IgD-negative memory B cell (primary cell): Measurements from ENCODE around the gene PDE6G. TPM values are rescaled to one million over a fixed set of nuclear protein-coding genes. Genes with fewer than 3 reads are reported as not detected.
"Not testable (repeated sequence)": the region's sequence is repeated elsewhere in the genome, so short reads cannot be mapped to it uniquely, and the experiment has no call there.

ENCODE experiments used
- H3K27ac Mint-ChIP-seq, 3 donors: one replicate each; pipeline ENCODE4 v1.8.0; 2020 to 2022; ENCODE audit warnings: mild to moderate bottlenecking in 3 of 3, mixed read lengths in 3 of 3, moderate library complexity in 1 of 3
- H3K27me3 Mint-ChIP-seq: one replicate; pipeline ENCODE4 v1.8.0; 2021; ENCODE audit warnings: mixed read lengths
- H3K36me3 Mint-ChIP-seq: one replicate; pipeline ENCODE4 v1.8.0; 2020; ENCODE audit warnings: mild to moderate bottlenecking, mixed read lengths
- H3K4me1 Mint-ChIP-seq, 3 donors: one replicate each; pipeline ENCODE4 v1.8.0; 2020 to 2022; ENCODE audit warnings: mixed read lengths in 3 of 3, mild to moderate bottlenecking in 1 of 3
- H3K4me3 Mint-ChIP-seq, 4 donors: one replicate each; pipeline ENCODE4 v1.8.0; 2020 to 2022; ENCODE audit warnings: mild to moderate bottlenecking in 4 of 4, mixed read lengths in 4 of 4, moderate library complexity in 3 of 4
- H3K9me3 Mint-ChIP-seq, 3 donors: one replicate each; pipeline ENCODE4 v1.8.0; 2020 to 2021; ENCODE audit warnings: mixed read lengths in 3 of 3, mild to moderate bottlenecking in 1 of 3
- polyA plus RNA-seq: library from polyadenylated mRNA; unstranded; fragments of 300-500 nt; fragmentation: Illumina TruSeq; gene quantifications from one replicate; pipeline ENCODE4 v1.2.3, GENCODE V29; 2021

Gene PDE6G
- polyA plus RNA-seq, 1 donor from 2014 or later, result 1.5 TPM

GRCh38 chr17:81680150-81680549 lies 23.8 kb upstream of the PDE6G start:
- Mint-ChIP-seq H3K4me1 (peaks cover 14 to 20% (median 16%) of the 10 kb centered on the region in 3 donors), H3K27me3 (no peaks in the 10 kb centered on the region), H3K36me3 (no peaks in the 10 kb centered on the region), H3K27ac (peak overlapping the region in 1 of 3 donors; percentile 79), H3K4me3 (peak overlapping the region in 1 of 4 donors; percentile 80), H3K9me3 (no peaks in the 10 kb centered on the region)

- H3K9me3 Mint-ChIP-seq, result no peaks in the 10 kb centered on the region
- no peak overlapping the region for H3K27ac Mint-ChIP-seq
- peak overlapping the region in 1 of 4 donors; percentile 22 for H3K4me3 Mint-ChIP-seq
- H3K27me3 Mint-ChIP-seq, result no peaks in the 10 kb centered on the region
- H3K4me1 Mint-ChIP-seq, result peaks cover 2 to 4% (median 4%) of the 10 kb centered on the region in 3 donors
- no peaks in the 10 kb centered on the region for H3K36me3 Mint-ChIP-seq
Observed at GRCh38 chr17:81676906-81677305, 20.6 kb upstream of the PDE6G start.

DNA sequence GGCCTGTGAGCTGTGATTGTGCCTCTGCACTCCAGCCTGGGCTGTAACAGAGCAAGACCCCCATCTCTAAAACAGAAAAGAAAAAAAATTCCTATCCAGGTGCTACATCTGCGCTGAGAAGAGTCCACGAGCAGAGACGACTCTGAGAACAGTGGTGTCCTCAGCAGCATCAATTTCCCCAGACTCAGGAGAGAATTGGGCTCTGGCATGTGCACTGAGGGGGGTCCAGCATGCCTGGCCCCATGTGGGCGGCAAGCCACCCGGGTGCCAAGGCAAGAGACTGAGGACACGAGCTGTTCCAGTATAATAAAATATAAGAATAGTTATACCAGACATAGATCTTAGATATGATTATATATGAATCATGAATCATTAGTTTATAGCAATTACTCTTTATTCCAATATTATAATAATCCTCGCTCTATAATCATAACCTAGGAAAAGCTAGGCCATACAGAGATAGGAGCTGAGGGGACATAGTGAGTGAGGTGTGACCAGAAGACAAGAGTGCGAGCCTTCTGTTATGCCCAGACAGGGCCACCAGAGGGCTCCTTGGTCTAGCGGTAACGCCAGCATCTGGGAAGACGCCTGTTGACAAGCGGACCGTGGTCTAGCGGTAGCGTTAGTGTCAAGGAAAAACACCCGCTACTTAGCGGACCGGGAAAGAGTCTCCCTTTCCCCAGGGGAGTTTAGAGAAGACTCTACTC lies 19.3 kb upstream of the PDE6G start:
- H3K4me3 Mint-ChIP-seq, result peak overlapping the region in 2 of 4 donors; percentile 60 to 71
- H3K4me1 Mint-ChIP-seq, H3K36me3 Mint-ChIP-seq, H3K9me3 Mint-ChIP-seq, H3K27me3 Mint-ChIP-seq: not testable (repeated sequence)
- H3K27ac Mint-ChIP-seq, result peak overlapping the region in 2 of 3 donors; percentile 7 to 63

- H3K4me3 Mint-ChIP-seq, result no peak overlapping the region
- H3K36me3 Mint-ChIP-seq, result no peaks in the 10 kb centered on the region
- peaks cover 0 to 4% (median 2%) of the 10 kb centered on the region in 3 donors for H3K4me1 Mint-ChIP-seq
- H3K27me3 Mint-ChIP-seq, result no peaks in the 10 kb centered on the region
- H3K9me3 Mint-ChIP-seq, result no peaks in the 10 kb centered on the region
- H3K27ac Mint-ChIP-seq, result peak overlapping the region in 1 of 3 donors; percentile 71
Observed at GRCh38 chr17:81673561-81674258, 17.4 kb upstream of the PDE6G start.

GRCh38 chr17:81672954-81673353 lies 16.6 kb upstream of the PDE6G start:
- Mint-ChIP-seq H3K4me3 (no peak overlapping the region), H3K27ac (no peak overlapping the region), H3K36me3 (no peaks in the 10 kb centered on the region), H3K9me3 (no peaks in the 10 kb centered on the region), H3K27me3 (no peaks in the 10 kb centered on the region), H3K4me1 (peaks cover 1 to 8% (median 4%) of the 10 kb centered on the region in 3 donors)

GRCh38 chr17:81672504-81672903 lies 16.2 kb upstream of the PDE6G start:
- H3K4me3 Mint-ChIP-seq, result no peak overlapping the region
- no peaks in the 10 kb centered on the region for H3K9me3 Mint-ChIP-seq
- no peaks in the 10 kb centered on the region for H3K36me3 Mint-ChIP-seq
- peaks cover 6 to 12% (median 6%) of the 10 kb centered on the region in 3 donors for H3K4me1 Mint-ChIP-seq
- no peaks in the 10 kb centered on the region for H3K27me3 Mint-ChIP-seq
- H3K27ac Mint-ChIP-seq, result no peak overlapping the region

GRCh38 chr17:81667754-81668153 lies 11.4 kb upstream of the PDE6G start:
- Mint-ChIP-seq H3K4me1 (peaks cover 9 to 20% (median 16%) of the 10 kb centered on the region in 3 donors), H3K27me3 (no peaks in the 10 kb centered on the region), H3K27ac (peak overlapping the region in 2 of 3 donors; percentile 73 to 77), H3K4me3 (peak overlapping the region; percentile 92 to 97 (median 96)), H3K9me3 (no peaks in the 10 kb centered on the region), H3K36me3 (no peaks in the 10 kb centered on the region)

- Mint-ChIP-seq H3K4me1 (peaks cover 9 to 20% (median 16%) of the 10 kb centered on the region in 3 donors), H3K36me3 (no peaks in the 10 kb centered on the region), H3K9me3 (no peaks in the 10 kb centered on the region), H3K4me3 (peak within 1 kb of the TSS; percentile 92 to 97 (median 96)), H3K27ac (peak within 1 kb of the TSS; percentile 93 to 97 (median 96)), H3K27me3 (no peaks in the 10 kb centered on the region)
Observed at GRCh38 chr17:81666342-81667191, 10.2 kb upstream of the PDE6G start, which contains the start of the genes CCDC137 and OXLD1. Gene CCDC137 (plus strand): TSS chr17:81666737. CDS start chr17:81666767, 30 bp downstream. Gene OXLD1 (minus strand): TSS chr17:81666605. CDS start chr17:81666577, 28 bp downstream.

DNA sequence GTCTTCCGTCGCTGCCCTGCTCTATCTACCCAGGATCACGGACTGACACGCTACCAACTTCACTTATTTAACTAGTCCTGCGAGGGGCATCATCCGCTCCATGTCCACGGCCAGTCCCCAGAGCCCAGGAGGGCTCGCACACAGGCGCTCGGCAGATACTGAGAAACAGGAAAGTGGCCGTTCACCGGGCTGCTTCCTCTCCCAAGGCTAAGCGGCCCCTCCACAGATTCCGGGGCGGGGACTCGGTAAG lies 9.7 kb upstream of the PDE6G start:
- peak overlapping the region; percentile 93 to 97 (median 96) for H3K27ac Mint-ChIP-seq
- H3K4me1 Mint-ChIP-seq, result peaks cover 9 to 20% (median 16%) of the 10 kb centered on the region in 3 donors

DNA sequence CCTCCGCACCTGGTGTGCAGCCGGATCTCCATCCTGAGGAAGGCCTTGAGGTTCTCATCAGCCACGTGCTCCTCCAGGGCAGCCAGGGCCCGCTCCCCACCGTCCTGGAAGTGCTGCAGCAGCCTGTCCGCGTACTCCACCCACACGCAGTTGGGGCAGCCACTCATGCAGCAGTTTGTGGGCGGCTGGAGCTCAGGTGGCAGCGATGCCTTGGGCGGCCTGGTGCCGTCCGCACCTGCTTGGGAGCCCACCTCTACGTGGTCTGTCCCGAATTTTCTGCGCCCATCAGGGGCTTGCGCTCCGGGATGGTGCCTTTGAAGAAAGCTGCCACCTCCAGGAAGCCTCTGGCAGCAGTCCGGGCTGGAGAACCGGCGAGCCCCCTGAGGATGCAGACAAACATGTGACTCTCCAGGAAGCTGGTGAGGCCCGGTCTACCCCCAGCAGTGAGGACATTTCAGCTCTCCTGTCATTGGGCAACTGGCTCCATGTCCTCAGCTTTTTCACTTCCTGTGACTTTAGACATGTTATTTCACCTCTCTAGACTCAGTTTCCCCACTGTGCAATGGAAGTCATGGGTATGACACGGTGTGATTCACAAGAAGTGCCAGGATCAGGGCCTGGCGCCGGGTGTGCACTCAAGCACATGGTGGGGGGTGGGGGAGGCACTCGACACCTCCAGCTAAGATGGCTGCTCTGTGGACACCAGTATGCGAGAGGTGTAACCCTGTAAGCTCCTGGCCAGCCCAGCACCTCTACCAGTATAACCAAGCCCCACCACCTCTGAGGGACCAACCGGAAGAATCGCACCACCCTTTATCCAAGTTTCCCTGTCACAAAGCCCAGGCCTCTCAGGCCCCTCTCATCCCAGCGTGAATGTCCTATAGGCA lies 9.1 kb upstream of the PDE6G start:
- peak overlapping the region; percentile 92 to 97 (median 94) for H3K4me3 Mint-ChIP-seq
- H3K27ac Mint-ChIP-seq, result peak overlapping the region; percentile 93 to 97 (median 96)
- H3K4me1 Mint-ChIP-seq, result peaks cover 9 to 20% (median 16%) of the 10 kb centered on the region in 3 donors
- no peaks in the 10 kb centered on the region for H3K9me3 Mint-ChIP-seq
- no peaks in the 10 kb centered on the region for H3K27me3 Mint-ChIP-seq
- H3K36me3 Mint-ChIP-seq, result no peaks in the 10 kb centered on the region

More for the DNA sequence above, 9.7 kb upstream of the PDE6G start:
- no peaks in the 10 kb centered on the region for H3K27me3 Mint-ChIP-seq
- H3K9me3 Mint-ChIP-seq, result no peaks in the 10 kb centered on the region
- H3K36me3 Mint-ChIP-seq, result no peaks in the 10 kb centered on the region
- H3K4me3 Mint-ChIP-seq, result peak overlapping the region; percentile 92 to 97 (median 94)

- no peak overlapping the region for H3K27ac Mint-ChIP-seq
- H3K4me1 Mint-ChIP-seq, result peaks cover 9 to 20% (median 16%) of the 10 kb centered on the region in 3 donors
- H3K4me3 Mint-ChIP-seq, result peak overlapping the region in 3 of 4 donors; percentile 8 to 23 (median 12)
- no peaks in the 10 kb centered on the region for H3K36me3 Mint-ChIP-seq
- no peaks in the 10 kb centered on the region for H3K27me3 Mint-ChIP-seq
- H3K9me3 Mint-ChIP-seq, result no peaks in the 10 kb centered on the region
Observed at GRCh38 chr17:81664051-81664470, 7.7 kb upstream of the PDE6G start.

GRCh38 chr17:81662002-81662401 lies 5.7 kb upstream of the PDE6G start:
- H3K9me3 Mint-ChIP-seq, result no peaks in the 10 kb centered on the region
- H3K4me3 Mint-ChIP-seq, result no peak overlapping the region
- no peaks in the 10 kb centered on the region for H3K27me3 Mint-ChIP-seq
- no peak overlapping the region for H3K27ac Mint-ChIP-seq
- H3K4me1 Mint-ChIP-seq, result peaks cover 4 to 13% (median 6%) of the 10 kb centered on the region in 3 donors
- no peaks in the 10 kb centered on the region for H3K36me3 Mint-ChIP-seq

DNA sequence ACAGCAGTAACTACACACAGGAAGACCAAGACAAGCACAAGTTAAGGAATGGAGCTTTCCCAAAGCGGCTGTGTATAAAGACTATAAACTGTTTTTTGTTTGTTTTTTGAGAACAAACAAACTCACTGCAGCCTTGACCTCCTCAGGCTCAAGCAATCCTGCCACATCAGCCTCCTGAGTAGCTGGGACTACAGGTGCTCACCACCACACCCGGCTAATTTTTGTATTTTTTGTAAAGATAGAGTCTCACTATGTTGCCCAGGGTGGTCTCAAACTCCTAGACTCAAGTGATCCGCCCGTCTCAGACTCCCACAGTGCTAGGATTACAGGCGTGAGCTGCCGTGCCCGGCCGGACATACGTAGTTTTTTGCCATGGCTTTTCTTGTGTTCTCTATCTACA lies 4.1 kb upstream of the PDE6G start:
- no peaks in the 10 kb centered on the region for H3K4me1 Mint-ChIP-seq
- H3K9me3 Mint-ChIP-seq, result no peaks in the 10 kb centered on the region
- H3K4me3 Mint-ChIP-seq, result no peak overlapping the region
- H3K27me3 Mint-ChIP-seq, result no peaks in the 10 kb centered on the region
- H3K36me3 Mint-ChIP-seq, result no peaks in the 10 kb centered on the region
- no peak overlapping the region for H3K27ac Mint-ChIP-seq

GRCh38 chr17:81659038-81659437 lies 2.7 kb upstream of the PDE6G start:
- no peaks in the 10 kb centered on the region for H3K9me3 Mint-ChIP-seq
- no peaks in the 10 kb centered on the region for H3K36me3 Mint-ChIP-seq
- no peaks in the 10 kb centered on the region for H3K4me1 Mint-ChIP-seq
- no peak overlapping the region for H3K4me3 Mint-ChIP-seq
- no peak overlapping the region for H3K27ac Mint-ChIP-seq
- peaks cover 4% of the 10 kb centered on the region for H3K27me3 Mint-ChIP-seq
